HL-60 (cell line): ENCODE measurements around the gene MACROD2.

Experiments
- DNase-seq, 2 experiments: peaks; one replicate each; pipeline ENCODE4 v3.0.0-alpha.2; 2010 to 2020; ENCODE audit warnings: low read depth in 1 of 2, low spot score in 1 of 2
- H3K27ac ChIP-seq: fragments of 250-450 bp; sonication (Bioruptor Pico); replicated peaks from 2 replicates; pipeline ENCODE4 v1.5.1; 2020; ENCODE audit warnings: mild to moderate bottlenecking, moderate library complexity
- H3K27me3 ChIP-seq: fragments of 250-450 bp; sonication (Bioruptor Pico); 2 replicates; pipeline ENCODE4 v1.5.1; 2021; ENCODE audit warnings: mild to moderate bottlenecking, moderate library complexity; ENCODE audit not compliant: insufficient read depth, poor library complexity, severe bottlenecking
- H3K4me3 ChIP-seq: replicated peaks from 2 replicates; pipeline ENCODE4 v1.5.1; 2011; ENCODE audit warnings: mild to moderate bottlenecking, control low read depth, low read length; ENCODE audit not compliant: insufficient read depth
- GABPA ChIP-seq: IDR thresholded peaks from 2 replicates; pipeline ENCODE4 v1.6.1; 2012; ENCODE audit warnings: low read depth
- POLR2AphosphoS5 ChIP-seq: IDR thresholded peaks from 2 replicates; pipeline ENCODE4 v1.6.1; 2012; ENCODE audit warnings: low read depth
- REST ChIP-seq: IDR thresholded peaks from 2 replicates; pipeline ENCODE4 v1.6.1; 2012; ENCODE audit warnings: low read depth; ENCODE audit not compliant: insufficient replicate concordance
- SPI1 ChIP-seq: IDR thresholded peaks from 2 replicates; pipeline ENCODE4 v1.6.1; 2012; ENCODE audit warnings: low read depth, mild to moderate bottlenecking, borderline replicate concordance
- TF ChIP-seq, protein P1 (sequence below): IDR thresholded peaks from one replicate; pipeline ENCODE4 v1.5.1; 2011; ENCODE audit warnings: low read length, control low read depth, inconsistent platforms; ENCODE audit not compliant: insufficient read depth

Gene MACROD2

DNA sequence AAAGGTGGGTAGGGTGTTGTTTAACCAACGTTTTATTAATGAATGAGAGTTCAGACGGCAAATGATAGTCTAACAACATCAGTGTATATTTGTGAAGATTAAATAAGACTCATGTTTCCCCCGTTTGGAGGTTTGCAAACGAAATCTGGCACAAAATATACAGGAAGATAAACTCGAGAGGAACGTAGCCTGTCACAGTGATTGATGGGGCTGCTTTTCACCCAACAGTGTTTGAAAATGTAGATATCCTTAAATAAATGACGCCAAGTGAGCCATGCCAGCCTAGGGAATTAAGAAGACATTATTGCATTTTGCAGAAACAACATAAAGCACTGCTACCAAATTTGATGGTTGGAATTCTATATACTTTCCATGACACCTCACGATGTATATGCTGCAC is 1038.6 kb downstream of the MACROD2 start:
- no peak for DNase-seq
- H3K27ac ChIP-seq, result no peak overlapping the region
- H3K4me3 ChIP-seq, result no peak overlapping the region
- TF ChIP-seq SPI1 (no peak), POLR2AphosphoS5 (no peak), GABPA (no peak), REST (no peak)
- TF ChIP-seq, protein P1, sequence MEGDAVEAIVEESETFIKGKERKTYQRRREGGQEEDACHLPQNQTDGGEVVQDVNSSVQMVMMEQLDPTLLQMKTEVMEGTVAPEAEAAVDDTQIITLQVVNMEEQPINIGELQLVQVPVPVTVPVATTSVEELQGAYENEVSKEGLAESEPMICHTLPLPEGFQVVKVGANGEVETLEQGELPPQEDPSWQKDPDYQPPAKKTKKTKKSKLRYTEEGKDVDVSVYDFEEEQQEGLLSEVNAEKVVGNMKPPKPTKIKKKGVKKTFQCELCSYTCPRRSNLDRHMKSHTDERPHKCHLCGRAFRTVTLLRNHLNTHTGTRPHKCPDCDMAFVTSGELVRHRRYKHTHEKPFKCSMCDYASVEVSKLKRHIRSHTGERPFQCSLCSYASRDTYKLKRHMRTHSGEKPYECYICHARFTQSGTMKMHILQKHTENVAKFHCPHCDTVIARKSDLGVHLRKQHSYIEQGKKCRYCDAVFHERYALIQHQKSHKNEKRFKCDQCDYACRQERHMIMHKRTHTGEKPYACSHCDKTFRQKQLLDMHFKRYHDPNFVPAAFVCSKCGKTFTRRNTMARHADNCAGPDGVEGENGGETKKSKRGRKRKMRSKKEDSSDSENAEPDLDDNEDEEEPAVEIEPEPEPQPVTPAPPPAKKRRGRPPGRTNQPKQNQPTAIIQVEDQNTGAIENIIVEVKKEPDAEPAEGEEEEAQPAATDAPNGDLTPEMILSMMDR, result no peak
- no peaks in the 10 kb centered on the region for H3K27me3 ChIP-seq

DNA sequence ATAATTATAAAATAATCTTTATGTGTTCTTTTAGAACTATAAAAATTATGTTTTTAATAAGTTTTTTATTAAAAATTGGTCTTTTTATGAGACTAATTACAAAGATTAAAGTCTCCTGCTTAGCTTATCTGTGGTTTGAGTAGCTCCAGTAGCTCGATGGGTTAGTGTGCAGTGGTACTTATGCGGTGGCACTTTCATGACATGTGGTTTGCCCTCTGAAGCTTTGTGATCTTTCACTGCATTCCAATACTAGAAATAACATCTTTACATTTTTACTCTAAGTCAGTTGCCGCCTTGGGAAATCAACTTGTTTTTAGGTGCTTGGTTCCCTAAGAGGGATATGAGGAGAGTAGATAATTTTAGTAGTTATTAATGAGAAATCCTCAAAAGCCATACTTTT is 1041.6 kb downstream of the MACROD2 start:
- TF ChIP-seq REST (no peak), SPI1 (no peak), GABPA (no peak), POLR2AphosphoS5 (no peak)
- TF ChIP-seq, protein P1, result no peak
- H3K27ac ChIP-seq, result no peak overlapping the region
- H3K4me3 ChIP-seq, result no peak overlapping the region
- DNase-seq, result no peak
- no peaks in the 10 kb centered on the region for H3K27me3 ChIP-seq

- Histone ChIP-seq H3K27me3 (no peaks in the 10 kb centered on the region), H3K4me3 (no peak overlapping the region)
- DNase-seq, result no peak
Measured at GRCh38 chr20:15039088-15039752, 1043.9 kb downstream of the MACROD2 start.

More at GRCh38 chr20:15039088-15039752, 1043.9 kb downstream of the MACROD2 start:
- TF ChIP-seq GABPA, result no peak
- TF ChIP-seq, protein P1, result no peak
- no peak for TF ChIP-seq SPI1
- no peak for TF ChIP-seq REST
- TF ChIP-seq POLR2AphosphoS5, result no peak
- no peak overlapping the region for H3K27ac ChIP-seq
